Measurements from ENCODE around the gene LEPROT.

Gene LEPROT

DNA sequence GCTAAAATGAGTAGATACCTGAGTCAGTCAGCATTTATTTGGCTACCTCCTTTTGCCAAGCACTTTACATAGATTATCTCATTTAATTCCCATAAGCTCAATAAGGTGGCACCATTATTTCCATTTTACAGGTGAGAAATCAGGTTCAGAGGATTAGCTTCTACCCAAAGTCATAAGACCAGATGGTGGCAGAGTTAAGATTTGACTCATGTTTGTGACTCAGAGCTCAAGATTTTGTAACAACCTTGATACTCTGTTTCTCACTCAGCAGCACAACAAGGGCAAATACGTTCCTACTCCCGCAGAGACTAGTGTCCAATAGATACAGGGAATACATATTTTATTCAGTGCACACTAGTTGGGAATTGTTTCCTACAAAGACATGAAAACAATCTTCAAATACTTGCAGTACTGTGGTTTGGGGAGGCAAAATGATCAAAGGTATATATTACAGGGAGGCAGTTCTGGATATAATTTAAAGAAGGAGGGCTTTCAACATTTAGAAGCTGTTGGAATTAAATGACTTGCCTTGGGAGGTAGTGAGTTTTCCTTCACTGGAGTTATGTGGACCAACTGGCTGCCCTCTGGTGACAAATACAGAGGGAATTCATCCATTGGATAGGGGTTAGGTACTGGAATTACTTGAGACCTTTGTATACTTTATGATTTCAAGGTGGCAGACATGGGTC, 3.6 kb downstream of the LEPROT start:
- in situ Hi-C loops (cut with HindIII; ENCODE audit: low sequenced_read_pairs) = no loop called here
- TF ChIP-seq, protein P1, sequence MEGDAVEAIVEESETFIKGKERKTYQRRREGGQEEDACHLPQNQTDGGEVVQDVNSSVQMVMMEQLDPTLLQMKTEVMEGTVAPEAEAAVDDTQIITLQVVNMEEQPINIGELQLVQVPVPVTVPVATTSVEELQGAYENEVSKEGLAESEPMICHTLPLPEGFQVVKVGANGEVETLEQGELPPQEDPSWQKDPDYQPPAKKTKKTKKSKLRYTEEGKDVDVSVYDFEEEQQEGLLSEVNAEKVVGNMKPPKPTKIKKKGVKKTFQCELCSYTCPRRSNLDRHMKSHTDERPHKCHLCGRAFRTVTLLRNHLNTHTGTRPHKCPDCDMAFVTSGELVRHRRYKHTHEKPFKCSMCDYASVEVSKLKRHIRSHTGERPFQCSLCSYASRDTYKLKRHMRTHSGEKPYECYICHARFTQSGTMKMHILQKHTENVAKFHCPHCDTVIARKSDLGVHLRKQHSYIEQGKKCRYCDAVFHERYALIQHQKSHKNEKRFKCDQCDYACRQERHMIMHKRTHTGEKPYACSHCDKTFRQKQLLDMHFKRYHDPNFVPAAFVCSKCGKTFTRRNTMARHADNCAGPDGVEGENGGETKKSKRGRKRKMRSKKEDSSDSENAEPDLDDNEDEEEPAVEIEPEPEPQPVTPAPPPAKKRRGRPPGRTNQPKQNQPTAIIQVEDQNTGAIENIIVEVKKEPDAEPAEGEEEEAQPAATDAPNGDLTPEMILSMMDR (IDR thresholded peaks at IDR 0.05; ENCODE audit: low read depth, low read length) = no peak
- no peak overlapping the region for H3K4me3 ChIP-seq (ENCODE audit: low read depth, low read length)
- peak; percentile 88 for DNase-seq (ENCODE audit: low read depth, low spot score)

DNA sequence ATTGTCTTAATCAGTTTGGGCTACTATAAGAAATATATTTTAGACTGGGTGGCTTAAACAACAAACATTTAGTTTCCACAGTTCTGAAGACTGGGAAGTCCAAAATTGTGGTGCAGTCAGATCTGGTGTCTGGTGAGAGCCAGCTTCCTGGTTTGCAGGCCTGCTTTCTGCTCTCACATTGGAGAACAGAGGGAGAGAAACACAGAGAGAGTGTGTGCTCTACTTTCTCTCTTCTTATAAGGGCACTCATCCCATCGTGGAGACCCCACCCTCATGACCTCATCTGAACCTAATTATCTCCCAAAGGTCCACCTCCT, 4.1 kb downstream of the LEPROT start:
- DNase-seq (ENCODE audit: low read depth, low spot score) = no peak
- TF ChIP-seq, protein P1 (IDR thresholded peaks at IDR 0.05; ENCODE audit: low read depth, low read length) = no peak
- no peak overlapping the region for H3K4me3 ChIP-seq (ENCODE audit: low read depth, low read length)
- in situ Hi-C loops (cut with HindIII; ENCODE audit: low sequenced_read_pairs) = no loop called here

DNA sequence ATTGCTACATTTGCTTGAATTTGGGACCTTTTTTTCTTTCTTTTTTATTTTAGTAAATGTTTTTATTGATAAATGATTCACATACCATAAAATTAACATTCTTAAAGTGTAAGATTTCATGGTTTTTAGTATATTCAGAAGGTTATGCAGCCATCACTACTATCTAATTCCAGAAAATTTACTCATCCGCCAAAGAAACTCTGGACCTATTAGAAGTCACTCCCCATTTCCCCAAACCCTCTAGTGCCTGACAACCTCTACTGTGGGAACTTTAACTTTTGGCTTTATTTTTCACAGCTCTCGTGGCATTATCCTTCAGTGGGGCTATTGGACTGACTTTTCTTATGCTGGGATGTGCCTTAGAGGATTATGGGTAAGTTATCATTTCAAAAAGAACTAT, 4.5 kb downstream of the LEPROT start:
- in situ Hi-C loops (cut with HindIII; ENCODE audit: low sequenced_read_pairs) = no loop called here
- TF ChIP-seq, protein P1 (IDR thresholded peaks at IDR 0.05; ENCODE audit: low read depth, low read length) = no peak
- H3K4me3 ChIP-seq (ENCODE audit: low read depth, low read length) = no peak overlapping the region

DNA sequence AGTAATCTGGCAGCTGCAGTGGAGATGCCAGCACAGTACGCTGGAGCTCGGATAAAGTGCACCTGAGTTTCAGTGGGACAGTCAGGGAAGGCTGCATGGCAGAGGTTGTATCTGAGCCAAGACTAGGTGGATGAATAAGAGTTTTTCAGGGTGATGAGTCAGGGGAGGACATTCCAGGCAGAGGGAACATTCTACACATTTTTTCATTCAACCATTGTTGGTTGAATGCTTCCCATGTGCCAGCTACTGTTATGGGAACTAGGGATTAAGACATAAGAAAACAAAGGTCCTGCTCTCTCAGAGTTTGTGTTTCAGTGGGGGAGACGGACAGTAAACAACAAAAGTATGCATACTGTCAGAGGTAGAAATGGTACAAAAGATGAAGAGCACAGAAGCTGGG, 5.2 kb downstream of the LEPROT start:
- TF ChIP-seq, protein P1 (IDR thresholded peaks at IDR 0.05; ENCODE audit: low read depth, low read length) = no peak
- no peak overlapping the region for H3K4me3 ChIP-seq (ENCODE audit: low read depth, low read length)
- DNase-seq (ENCODE audit: low read depth, low spot score) = peak; percentile 83
- in situ Hi-C loops (cut with HindIII; ENCODE audit: low sequenced_read_pairs) = no loop called here

More for the DNA sequence above, 4.5 kb downstream of the LEPROT start:
- DNase-seq (ENCODE audit: low read depth, low spot score) = no peak

DNA sequence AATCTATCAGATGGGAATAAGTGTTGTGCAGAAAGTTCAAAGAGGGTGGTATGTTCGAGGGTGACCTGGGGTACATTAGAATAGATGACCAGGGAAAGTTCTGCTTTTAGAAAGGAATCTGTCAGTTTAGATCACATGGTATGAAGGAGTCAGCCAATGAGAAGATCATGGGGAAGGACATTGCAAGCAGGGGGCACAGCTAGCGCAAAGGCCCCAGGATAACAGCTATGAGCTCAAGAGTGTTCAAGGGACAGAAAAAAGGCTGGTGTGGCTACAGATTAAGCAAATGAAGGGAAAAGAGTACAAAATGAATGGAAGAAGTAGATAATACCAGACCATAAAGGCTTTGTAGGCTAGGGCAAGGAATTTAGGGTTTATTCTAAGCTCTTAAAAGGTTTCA, 8.6 kb downstream of the LEPROT start:
- no peak overlapping the region for H3K4me3 ChIP-seq (ENCODE audit: low read depth, low read length)
- in situ Hi-C loops (cut with HindIII; ENCODE audit: low sequenced_read_pairs) = no loop called here
- TF ChIP-seq, protein P1 (IDR thresholded peaks at IDR 0.05; ENCODE audit: low read depth, low read length) = no peak
- no peak for DNase-seq (ENCODE audit: low read depth, low spot score)

DNA sequence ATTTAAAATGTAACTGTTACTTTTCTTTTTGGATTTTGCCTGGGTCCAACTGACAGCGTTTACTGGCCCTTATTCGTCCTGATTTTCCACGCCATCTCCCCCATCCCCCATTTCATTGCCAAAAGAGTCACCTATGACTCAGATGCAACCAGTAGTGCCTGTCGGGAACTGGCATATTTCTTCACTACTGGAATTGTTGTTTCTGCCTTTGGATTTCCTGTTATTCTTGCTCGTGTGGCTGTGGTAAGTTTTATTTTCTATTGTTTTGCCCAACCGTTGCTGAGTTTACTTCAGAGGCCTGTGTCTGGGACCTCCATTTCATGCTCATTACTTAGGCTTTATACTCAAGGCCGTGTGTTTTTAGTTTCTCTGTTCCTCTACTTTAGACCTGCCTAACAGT, 9.3 kb downstream of the LEPROT start:
- TF ChIP-seq, protein P1 (IDR thresholded peaks at IDR 0.05; ENCODE audit: low read depth, low read length) = no peak
- in situ Hi-C loops (cut with HindIII; ENCODE audit: low sequenced_read_pairs) = no loop called here
- H3K4me3 ChIP-seq (ENCODE audit: low read depth, low read length) = no peak overlapping the region
- peak; percentile 88 for DNase-seq (ENCODE audit: low read depth, low spot score)

All from astrocyte of the spinal cord (primary cell).